Frontal cortex (tissue), 4 donors: ENCODE data around the gene NUCB2. TPM values are rescaled to one million over a fixed set of nuclear protein-coding genes. Genes with fewer than 3 reads are reported as not detected.
"Not testable (repeated sequence)": the region's sequence is repeated elsewhere in the genome, so short reads cannot be mapped to it uniquely, and the experiment has no call there.

Source experiments
- DNase-seq, 2 donors: peaks; one replicate each; pipeline ENCODE4 v3.0.0; 2012; ENCODE audit warnings: low spot score in 2 of 2
- FAIRE-seq: peaks from 2 replicates; lab custom pipeline; 2012; peaks lifted over from hg19 to GRCh38; lab: Jason Lieb, UNC
- total RNA-seq: library from RNA; depleted of rRNA; stranded (reverse); fragments of >200 nt; gene quantifications from one replicate; pipeline ENCODE4 v1.2.3, GENCODE V29; 2014
- donor health status: control.
- donor health status: control.
- donor health status: control.

Gene NUCB2
- total RNA-seq, 1 donor from 2014 or later = 83.6 TPM

GRCh38 chr11:17267576-17267975 is 9.0 kb upstream of the NUCB2 start:
- FAIRE-seq = no peak
- DNase-seq = no peak

GRCh38 chr11:17268500-17268899 is 8.0 kb upstream of the NUCB2 start:
- DNase-seq, FAIRE-seq: not testable (repeated sequence)

GRCh38 chr11:17268902-17269301 is 7.6 kb upstream of the NUCB2 start:
- no peak for FAIRE-seq
- no peak for DNase-seq

- FAIRE-seq (no peak), DNase-seq (no peak)
These were observed 3.7 kb upstream of the NUCB2 start for GRCh38 chr11:17272801-17273200.

- FAIRE-seq = no peak
These were observed 3.3 kb upstream of the NUCB2 start for GRCh38 chr11:17273211-17273610.

GRCh38 chr11:17273668-17274282 is 2.8 kb upstream of the NUCB2 start:
- DNase-seq (no peak), FAIRE-seq (no peak)

More at GRCh38 chr11:17273211-17273610, 3.3 kb upstream of the NUCB2 start:
- no peak for DNase-seq

GRCh38 chr11:17275400-17276235 is 921 bp upstream of the NUCB2 start:
- DNase-seq = no peak
- no peak for FAIRE-seq

GRCh38 chr11:17277024-17277584 is 565 bp downstream of the NUCB2 start:
- no peak for FAIRE-seq
- peak; percentile 13 to 16 for DNase-seq

GRCh38 chr11:17280494-17281127 is 4.1 kb downstream of the NUCB2 start:
- no peak for DNase-seq
- no peak for FAIRE-seq

- DNase-seq (no peak), FAIRE-seq (no peak)
These were observed 9.8 kb downstream of the NUCB2 start for GRCh38 chr11:17286332-17286731.

- no peak for DNase-seq
- no peak for FAIRE-seq
These were observed 10.5 kb downstream of the NUCB2 start for GRCh38 chr11:17287058-17287457.

GRCh38 chr11:17291710-17292109 is 15.2 kb downstream of the NUCB2 start:
- DNase-seq (no peak), FAIRE-seq (peak; percentile 33)

GRCh38 chr11:17293311-17293710 is 16.8 kb downstream of the NUCB2 start:
- FAIRE-seq (no peak), DNase-seq (no peak)

GRCh38 chr11:17294033-17294432 is 17.5 kb downstream of the NUCB2 start:
- no peak for DNase-seq
- no peak for FAIRE-seq

- no peak for DNase-seq
- no peak for FAIRE-seq
These were observed 20.5 kb downstream of the NUCB2 start for GRCh38 chr11:17296852-17297559.

- FAIRE-seq (no peak), DNase-seq (no peak)
These were observed 21.8 kb downstream of the NUCB2 start for GRCh38 chr11:17298302-17298701.

GRCh38 chr11:17300372-17300771 is 23.8 kb downstream of the NUCB2 start:
- FAIRE-seq (no peak), DNase-seq (no peak)

GRCh38 chr11:17313349-17314231 is 37.1 kb downstream of the NUCB2 start:
- FAIRE-seq (no peak), DNase-seq (no peak)

- DNase-seq = no peak
These were observed 37.7 kb downstream of the NUCB2 start for GRCh38 chr11:17314232-17314547.

More at GRCh38 chr11:17314232-17314547, 37.7 kb downstream of the NUCB2 start:
- no peak for FAIRE-seq
